NB4 (cell line): ENCODE measurements around the gene ADAM12.

Experiments used
- MYC ChIP-seq: IDR thresholded peaks from 2 replicates; pipeline ENCODE4 v1.6.1; 2011; ENCODE audit warnings: low read depth, low read length
- POLR2A ChIP-seq: IDR thresholded peaks from 2 replicates; pipeline ENCODE4 v1.6.1; 2011; ENCODE audit warnings: mild to moderate bottlenecking; ENCODE audit not compliant: insufficient read length; ENCODE audit errors: extremely low read depth
- TF ChIP-seq, protein P1 (sequence below): IDR thresholded peaks from one replicate; pipeline ENCODE4 v1.5.1; 2012; ENCODE audit warnings: low read depth, low read length
- TF ChIP-seq, protein P2 (sequence below): IDR thresholded peaks from 2 replicates; pipeline ENCODE4 v1.6.1; 2011; ENCODE audit warnings: low read depth, low read length

DNA sequence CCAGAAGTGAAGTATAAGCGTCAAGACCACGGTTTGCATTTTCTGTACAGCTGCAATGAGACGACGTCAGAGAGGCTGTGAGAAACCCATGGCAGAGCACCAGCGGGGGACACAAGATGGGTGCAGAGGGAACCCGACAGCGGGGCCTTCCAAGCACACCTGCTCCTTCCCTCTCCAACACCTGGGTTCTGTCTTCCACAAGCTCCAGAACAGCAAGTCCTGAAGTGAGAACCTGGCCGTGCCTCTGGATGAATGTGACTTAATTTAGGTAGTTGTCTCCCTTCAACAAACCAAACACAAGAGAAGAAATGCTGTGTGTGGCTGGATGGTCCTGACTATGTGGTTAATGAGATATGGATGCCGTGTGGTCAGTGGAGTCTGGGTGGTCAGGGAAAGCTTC lies 76.1 kb downstream of the ADAM12 start:
- TF ChIP-seq POLR2A (no peak), MYC (no peak)
- TF ChIP-seq, protein P1, sequence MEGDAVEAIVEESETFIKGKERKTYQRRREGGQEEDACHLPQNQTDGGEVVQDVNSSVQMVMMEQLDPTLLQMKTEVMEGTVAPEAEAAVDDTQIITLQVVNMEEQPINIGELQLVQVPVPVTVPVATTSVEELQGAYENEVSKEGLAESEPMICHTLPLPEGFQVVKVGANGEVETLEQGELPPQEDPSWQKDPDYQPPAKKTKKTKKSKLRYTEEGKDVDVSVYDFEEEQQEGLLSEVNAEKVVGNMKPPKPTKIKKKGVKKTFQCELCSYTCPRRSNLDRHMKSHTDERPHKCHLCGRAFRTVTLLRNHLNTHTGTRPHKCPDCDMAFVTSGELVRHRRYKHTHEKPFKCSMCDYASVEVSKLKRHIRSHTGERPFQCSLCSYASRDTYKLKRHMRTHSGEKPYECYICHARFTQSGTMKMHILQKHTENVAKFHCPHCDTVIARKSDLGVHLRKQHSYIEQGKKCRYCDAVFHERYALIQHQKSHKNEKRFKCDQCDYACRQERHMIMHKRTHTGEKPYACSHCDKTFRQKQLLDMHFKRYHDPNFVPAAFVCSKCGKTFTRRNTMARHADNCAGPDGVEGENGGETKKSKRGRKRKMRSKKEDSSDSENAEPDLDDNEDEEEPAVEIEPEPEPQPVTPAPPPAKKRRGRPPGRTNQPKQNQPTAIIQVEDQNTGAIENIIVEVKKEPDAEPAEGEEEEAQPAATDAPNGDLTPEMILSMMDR: no peak
- TF ChIP-seq, protein P2, sequence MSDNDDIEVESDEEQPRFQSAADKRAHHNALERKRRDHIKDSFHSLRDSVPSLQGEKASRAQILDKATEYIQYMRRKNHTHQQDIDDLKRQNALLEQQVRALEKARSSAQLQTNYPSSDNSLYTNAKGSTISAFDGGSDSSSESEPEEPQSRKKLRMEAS: no peak
